HG03066 (cell line): ENCODE measurements around the gene SERP1.

Experiments used
- ATAC-seq: cut with Tn5 transposase; IDR thresholded peaks from one replicate; pipeline ENCODE4 v1.9.1; 2021; ENCODE audit warnings: low read depth; ENCODE audit not compliant: unreplicated experiment

The SERP1 gene

GRCh38 chr3:150494411-150494977, 51.8 kb downstream of the SERP1 start:
- no peak for ATAC-seq
